ENCODE data around the gene TENM4. TPM values are rescaled to one million over a fixed set of nuclear protein-coding genes. Genes with fewer than 3 reads are reported as not detected.

TENM4 gene
- polyA plus RNA-seq, 1 donor from 2014 or later = 16.8 TPM

DNA sequence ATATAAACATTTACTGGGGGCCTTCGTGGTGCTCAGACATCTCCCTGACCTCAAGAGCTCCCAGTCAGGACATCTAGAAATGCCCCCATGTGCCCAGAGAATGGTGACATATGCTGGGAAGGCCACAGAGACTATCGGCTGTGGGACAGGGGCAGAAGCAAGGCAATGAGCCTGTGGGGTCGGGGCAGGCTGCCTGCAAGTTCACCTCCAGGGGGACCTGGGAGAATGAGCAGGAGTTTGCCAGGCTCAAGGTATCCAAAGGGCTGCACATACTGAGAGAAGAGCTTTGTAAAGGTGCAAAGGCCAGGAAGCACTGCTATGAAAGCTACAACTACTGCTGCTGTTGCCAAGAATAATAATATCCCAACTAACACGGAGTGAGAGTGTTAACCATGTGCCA lies 233.9 kb downstream of the TENM4 start:
- H3K27me3 ChIP-seq (ENCODE audit: insufficient read depth, low read depth, low read length) = no peaks in the 10 kb centered on the region
- H2AFZ ChIP-seq (ENCODE audit: low read depth, low read length) = no peak overlapping the region
- H3K4me2 ChIP-seq (ENCODE audit: low read length) = no peak overlapping the region
- no peaks in the 10 kb centered on the region for H3K79me2 ChIP-seq (replicated peaks; ENCODE audit: insufficient read depth, low read length)
- H3K9me2 ChIP-seq (ENCODE audit: insufficient read depth, low read length) = no peaks in the 10 kb centered on the region
- H3K27ac ChIP-seq (ENCODE audit: low read length) = no peak overlapping the region
- H3K36me3 ChIP-seq (ENCODE audit: insufficient read depth, low read length) = no peaks in the 10 kb centered on the region
- H3K9ac ChIP-seq (ENCODE audit: low read length) = no peak overlapping the region
- H3F3A ChIP-seq (ENCODE audit: insufficient read depth, low read length, poor library complexity, severe bottlenecking) = no peaks in the 10 kb centered on the region
- no peaks in the 10 kb centered on the region for H4K20me1 ChIP-seq (ENCODE audit: insufficient read depth)
- TF ChIP-seq MXI1 (conservative IDR thresholded peaks at IDR 0.05; ENCODE audit: poor library complexity, severe bottlenecking) = no peak
- TF ChIP-seq, protein P1, sequence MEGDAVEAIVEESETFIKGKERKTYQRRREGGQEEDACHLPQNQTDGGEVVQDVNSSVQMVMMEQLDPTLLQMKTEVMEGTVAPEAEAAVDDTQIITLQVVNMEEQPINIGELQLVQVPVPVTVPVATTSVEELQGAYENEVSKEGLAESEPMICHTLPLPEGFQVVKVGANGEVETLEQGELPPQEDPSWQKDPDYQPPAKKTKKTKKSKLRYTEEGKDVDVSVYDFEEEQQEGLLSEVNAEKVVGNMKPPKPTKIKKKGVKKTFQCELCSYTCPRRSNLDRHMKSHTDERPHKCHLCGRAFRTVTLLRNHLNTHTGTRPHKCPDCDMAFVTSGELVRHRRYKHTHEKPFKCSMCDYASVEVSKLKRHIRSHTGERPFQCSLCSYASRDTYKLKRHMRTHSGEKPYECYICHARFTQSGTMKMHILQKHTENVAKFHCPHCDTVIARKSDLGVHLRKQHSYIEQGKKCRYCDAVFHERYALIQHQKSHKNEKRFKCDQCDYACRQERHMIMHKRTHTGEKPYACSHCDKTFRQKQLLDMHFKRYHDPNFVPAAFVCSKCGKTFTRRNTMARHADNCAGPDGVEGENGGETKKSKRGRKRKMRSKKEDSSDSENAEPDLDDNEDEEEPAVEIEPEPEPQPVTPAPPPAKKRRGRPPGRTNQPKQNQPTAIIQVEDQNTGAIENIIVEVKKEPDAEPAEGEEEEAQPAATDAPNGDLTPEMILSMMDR (IDR thresholded peaks at IDR 0.05; ENCODE audit: poor library complexity, severe bottlenecking) = no peak
- TF ChIP-seq SMC3 (conservative IDR thresholded peaks at IDR 0.05; ENCODE audit: poor library complexity) = no peak
- no peak for TF ChIP-seq RAD21 (conservative IDR thresholded peaks at IDR 0.05)
- TF ChIP-seq POLR2AphosphoS5 (IDR thresholded peaks at IDR 0.05) = no peak
- no peak for TF ChIP-seq TAF1 (IDR thresholded peaks at IDR 0.05; ENCODE audit: low read depth)
- no peak for TF ChIP-seq EP300 (conservative IDR thresholded peaks at IDR 0.05; ENCODE audit: poor library complexity, severe bottlenecking)
- no peak for TF ChIP-seq EZH2 (IDR thresholded peaks at IDR 0.05; ENCODE audit: borderline replicate concordance, insufficient read depth, low read length, poor library complexity, severe bottlenecking)
- TF ChIP-seq, protein P2, sequence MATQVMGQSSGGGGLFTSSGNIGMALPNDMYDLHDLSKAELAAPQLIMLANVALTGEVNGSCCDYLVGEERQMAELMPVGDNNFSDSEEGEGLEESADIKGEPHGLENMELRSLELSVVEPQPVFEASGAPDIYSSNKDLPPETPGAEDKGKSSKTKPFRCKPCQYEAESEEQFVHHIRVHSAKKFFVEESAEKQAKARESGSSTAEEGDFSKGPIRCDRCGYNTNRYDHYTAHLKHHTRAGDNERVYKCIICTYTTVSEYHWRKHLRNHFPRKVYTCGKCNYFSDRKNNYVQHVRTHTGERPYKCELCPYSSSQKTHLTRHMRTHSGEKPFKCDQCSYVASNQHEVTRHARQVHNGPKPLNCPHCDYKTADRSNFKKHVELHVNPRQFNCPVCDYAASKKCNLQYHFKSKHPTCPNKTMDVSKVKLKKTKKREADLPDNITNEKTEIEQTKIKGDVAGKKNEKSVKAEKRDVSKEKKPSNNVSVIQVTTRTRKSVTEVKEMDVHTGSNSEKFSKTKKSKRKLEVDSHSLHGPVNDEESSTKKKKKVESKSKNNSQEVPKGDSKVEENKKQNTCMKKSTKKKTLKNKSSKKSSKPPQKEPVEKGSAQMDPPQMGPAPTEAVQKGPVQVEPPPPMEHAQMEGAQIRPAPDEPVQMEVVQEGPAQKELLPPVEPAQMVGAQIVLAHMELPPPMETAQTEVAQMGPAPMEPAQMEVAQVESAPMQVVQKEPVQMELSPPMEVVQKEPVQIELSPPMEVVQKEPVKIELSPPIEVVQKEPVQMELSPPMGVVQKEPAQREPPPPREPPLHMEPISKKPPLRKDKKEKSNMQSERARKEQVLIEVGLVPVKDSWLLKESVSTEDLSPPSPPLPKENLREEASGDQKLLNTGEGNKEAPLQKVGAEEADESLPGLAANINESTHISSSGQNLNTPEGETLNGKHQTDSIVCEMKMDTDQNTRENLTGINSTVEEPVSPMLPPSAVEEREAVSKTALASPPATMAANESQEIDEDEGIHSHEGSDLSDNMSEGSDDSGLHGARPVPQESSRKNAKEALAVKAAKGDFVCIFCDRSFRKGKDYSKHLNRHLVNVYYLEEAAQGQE (IDR thresholded peaks at IDR 0.05; ENCODE audit: borderline replicate concordance) = no peak
- H3K9me3 ChIP-seq (ENCODE audit: low read length) = no peaks in the 10 kb centered on the region
- H3K4me3 ChIP-seq (ENCODE audit: low read length) = no peak overlapping the region

DNA sequence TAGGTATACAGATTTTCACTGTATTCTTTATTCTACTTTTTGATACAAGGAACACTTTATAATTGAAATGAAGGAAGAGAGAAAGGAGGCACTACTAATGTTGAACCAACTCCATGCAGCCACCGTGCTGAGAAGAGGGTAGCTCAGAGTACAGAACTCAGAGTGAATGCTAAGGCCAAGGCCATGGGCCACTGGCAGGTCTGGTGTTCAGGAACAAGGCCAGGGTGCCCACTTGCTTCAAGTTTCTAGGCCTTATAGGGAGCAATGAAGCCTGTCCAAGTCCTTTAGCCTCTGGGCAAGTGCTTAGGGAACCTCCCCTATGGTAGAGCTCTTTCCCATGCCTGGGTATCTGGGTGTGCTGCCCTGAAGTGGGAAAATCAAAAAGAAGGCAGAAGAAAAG lies 235.0 kb downstream of the TENM4 start:
- no peak overlapping the region for H3K9ac ChIP-seq (ENCODE audit: low read length)
- H3K4me3 ChIP-seq (ENCODE audit: low read length) = no peak overlapping the region
- no peaks in the 10 kb centered on the region for H3K36me3 ChIP-seq (ENCODE audit: insufficient read depth, low read length)
- H3K9me3 ChIP-seq (ENCODE audit: low read length) = no peaks in the 10 kb centered on the region
- no peaks in the 10 kb centered on the region for H3K9me2 ChIP-seq (ENCODE audit: insufficient read depth, low read length)
- H3K27ac ChIP-seq (ENCODE audit: low read length) = no peak overlapping the region
- no peak overlapping the region for H3K4me2 ChIP-seq (ENCODE audit: low read length)
- TF ChIP-seq EZH2 (IDR thresholded peaks at IDR 0.05; ENCODE audit: borderline replicate concordance, insufficient read depth, low read length, poor library complexity, severe bottlenecking) (no peak), MXI1 (conservative IDR thresholded peaks at IDR 0.05; ENCODE audit: poor library complexity, severe bottlenecking) (no peak), TAF1 (IDR thresholded peaks at IDR 0.05; ENCODE audit: low read depth) (no peak), EP300 (conservative IDR thresholded peaks at IDR 0.05; ENCODE audit: poor library complexity, severe bottlenecking) (no peak), POLR2AphosphoS5 (IDR thresholded peaks at IDR 0.05) (no peak), SMC3 (conservative IDR thresholded peaks at IDR 0.05; ENCODE audit: poor library complexity) (no peak), RAD21 (conservative IDR thresholded peaks at IDR 0.05) (no peak)
- TF ChIP-seq, protein P2 (IDR thresholded peaks at IDR 0.05; ENCODE audit: borderline replicate concordance) = no peak
- TF ChIP-seq, protein P1 (IDR thresholded peaks at IDR 0.05; ENCODE audit: poor library complexity, severe bottlenecking) = no peak
- H3F3A ChIP-seq (ENCODE audit: insufficient read depth, low read length, poor library complexity, severe bottlenecking) = no peaks in the 10 kb centered on the region
- no peaks in the 10 kb centered on the region for H3K27me3 ChIP-seq (ENCODE audit: insufficient read depth, low read depth, low read length)
- H2AFZ ChIP-seq (ENCODE audit: low read depth, low read length) = no peak overlapping the region
- H3K79me2 ChIP-seq (replicated peaks; ENCODE audit: insufficient read depth, low read length) = no peaks in the 10 kb centered on the region
- no peaks in the 10 kb centered on the region for H4K20me1 ChIP-seq (ENCODE audit: insufficient read depth)
